ENCODE results near the gene CLDN22. TPM values are rescaled to one million over a fixed set of nuclear protein-coding genes. Genes with fewer than 3 reads are reported as not detected.

The CLDN22 gene
- total and polyA plus RNA-seq, 2 of the 8 experiments (the other 6 are each of a cell fraction or from before 2014, with no cell fraction given), result not detected

DNA sequence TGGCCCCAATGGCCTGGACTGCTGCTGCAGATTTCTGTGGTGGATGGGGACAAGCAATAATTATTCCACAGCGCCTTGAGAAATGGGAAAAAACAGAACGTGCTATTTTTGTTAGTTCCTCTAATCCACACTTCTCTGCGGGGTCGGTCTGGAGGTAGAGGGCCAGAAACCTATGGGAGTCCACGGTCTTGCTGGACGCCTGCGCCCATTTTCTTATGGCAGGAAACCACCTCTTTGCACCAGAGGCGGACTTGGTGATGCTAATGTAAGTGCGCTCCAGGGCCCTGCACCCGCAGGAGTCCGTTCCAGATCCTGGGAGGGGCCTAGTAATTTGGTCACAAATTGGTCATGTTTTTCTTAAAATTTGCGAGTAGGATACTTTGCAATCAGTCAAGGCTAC is 28.1 kb upstream of the CLDN22 start:
- Histone ChIP-seq H2BK20ac (ENCODE audit: low read length) (no peak overlapping the region), H4K20me1 (replicated peaks in 1 of 2; ENCODE audit: control insufficient read depth in 1 of 2, insufficient read depth in 2 of 2, low read length in 2 of 2) (no peaks in the 10 kb centered on the region), H3K27me3 (replicated peaks in 1 of 4; ENCODE audit: control insufficient read depth in 3 of 4, extremely low read depth in 1 of 4, insufficient read depth in 3 of 4, low read length in 3 of 4) (no peaks in the 10 kb centered on the region), H4K5ac (ENCODE audit: insufficient read length, low read depth, low read length) (no peak overlapping the region), H2BK12ac (ENCODE audit: low read depth, low read length) (no peak overlapping the region), H3K9ac (replicated peaks in 1 of 4; ENCODE audit: extremely low read depth in 1 of 4, low read depth in 3 of 4, low read length in 3 of 4) (no peak overlapping the region), H3K4me3 (ENCODE audit: extremely low read depth in 1 of 4, insufficient read depth in 2 of 4, low read depth in 3 of 4, low read length in 4 of 4) (no peak overlapping the region), H3K18ac (ENCODE audit: extremely low read depth, low read length) (no peak overlapping the region; the same call in 1 of the 2 replicates), H2BK120ac (replicated peaks; ENCODE audit: low read depth, low read length) (no peak overlapping the region), H3K23ac (ENCODE audit: insufficient read length) (no peak overlapping the region), H2AFZ (ENCODE audit: low read length) (no peak overlapping the region), H3K4me2 (ENCODE audit: insufficient read depth in 1 of 2, low read depth in 2 of 2, low read length in 2 of 2) (no peak overlapping the region), H4K8ac (ENCODE audit: extremely low read depth, insufficient read depth, low read length) (no peak overlapping the region), H3K4ac (replicated peaks; ENCODE audit: insufficient read length, low read depth, low read length) (no peak overlapping the region), H3K79me2 (ENCODE audit: control insufficient read depth in 1 of 2, insufficient read depth in 2 of 2, low read length in 2 of 2) (no peaks in the 10 kb centered on the region), H3K9me3 (ENCODE audit: insufficient read depth in 2 of 2, low read depth in 1 of 2, low read length in 1 of 2) (no peaks in the 10 kb centered on the region), H2BK15ac (ENCODE audit: low read length) (no peak overlapping the region), H2BK5ac (ENCODE audit: low read depth, low read length) (no peak overlapping the region), H3K23me2 (ENCODE audit: low read depth, low read length) (no peaks in the 10 kb centered on the region), H3K14ac (ENCODE audit: insufficient read length) (no peak overlapping the region), H3K4me1 (replicated peaks in 1 of 4; ENCODE audit: control insufficient read depth in 3 of 4, insufficient read depth in 4 of 4, low read length in 3 of 4) (no peaks in the 10 kb centered on the region), H3K27ac (ENCODE audit: low read depth, low read length) (no peak overlapping the region), H3K36me3 (ENCODE audit: control insufficient read depth in 2 of 4, insufficient read depth in 4 of 4, low read length in 3 of 4) (no peaks in the 10 kb centered on the region), H2AK5ac (ENCODE audit: low read depth, low read length) (no peak overlapping the region), H3K79me1 (ENCODE audit: low read depth, low read length) (no peaks in the 10 kb centered on the region), H4K91ac (replicated peaks; ENCODE audit: insufficient read length, low read length) (no peak overlapping the region), H3K56ac (replicated peaks; ENCODE audit: insufficient read length, low read depth, low read length) (no peak overlapping the region)
- DNase-seq (ENCODE audit: low read depth in 1 of 2, low spot score in 2 of 2), result no peak
- ChIA-PET CTCF (ENCODE audit: partially characterized antibody) (no interaction called here), POLR2A (ENCODE audit: partially characterized antibody) (no interaction called here)
- no peak for FAIRE-seq
- 86% methylated on average over 12 of the region's 12 CpGs; no CpG with 5 or more reads in 1 of the 2 experiments for WGBS, 2 experiments (ENCODE audit: extremely low coverage in 1 of 2, insufficient coverage in 1 of 2, insufficient read length in 1 of 2, insufficient replicate concordance in 2 of 2, low coverage in 1 of 2, low lambda C conversion rate in 2 of 2, missing lambda C conversion rate in 1 of 2)
- no peak for TF ChIP-seq POLR2AphosphoS5 (IDR thresholded peaks at IDR 0.05; ENCODE audit: low read depth, low read length)
- no peak for TF ChIP-seq RNF2 (IDR thresholded peaks at IDR 0.05; ENCODE audit: borderline replicate concordance, low read depth, low read length, missing control alignments, poor library complexity, severe bottlenecking)
- TF ChIP-seq, protein P1, sequence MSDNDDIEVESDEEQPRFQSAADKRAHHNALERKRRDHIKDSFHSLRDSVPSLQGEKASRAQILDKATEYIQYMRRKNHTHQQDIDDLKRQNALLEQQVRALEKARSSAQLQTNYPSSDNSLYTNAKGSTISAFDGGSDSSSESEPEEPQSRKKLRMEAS (IDR thresholded peaks at IDR 0.05), result no peak
- TF ChIP-seq SIRT6 (IDR thresholded peaks at IDR 0.05; ENCODE audit: low read length), result no peak
- no peak for TF ChIP-seq NRF1 (IDR thresholded peaks at IDR 0.05; ENCODE audit: low read depth, low read length)

Data from H1 (cell line).